Measurements from ENCODE around the gene ZNF358.

ZNF358 gene

GRCh38 chr19:7478843-7479227 is 37.1 kb upstream of the ZNF358 start:
- no peak for DNase-seq (ENCODE audit: low read depth)
- TF ChIP-seq, protein P1, sequence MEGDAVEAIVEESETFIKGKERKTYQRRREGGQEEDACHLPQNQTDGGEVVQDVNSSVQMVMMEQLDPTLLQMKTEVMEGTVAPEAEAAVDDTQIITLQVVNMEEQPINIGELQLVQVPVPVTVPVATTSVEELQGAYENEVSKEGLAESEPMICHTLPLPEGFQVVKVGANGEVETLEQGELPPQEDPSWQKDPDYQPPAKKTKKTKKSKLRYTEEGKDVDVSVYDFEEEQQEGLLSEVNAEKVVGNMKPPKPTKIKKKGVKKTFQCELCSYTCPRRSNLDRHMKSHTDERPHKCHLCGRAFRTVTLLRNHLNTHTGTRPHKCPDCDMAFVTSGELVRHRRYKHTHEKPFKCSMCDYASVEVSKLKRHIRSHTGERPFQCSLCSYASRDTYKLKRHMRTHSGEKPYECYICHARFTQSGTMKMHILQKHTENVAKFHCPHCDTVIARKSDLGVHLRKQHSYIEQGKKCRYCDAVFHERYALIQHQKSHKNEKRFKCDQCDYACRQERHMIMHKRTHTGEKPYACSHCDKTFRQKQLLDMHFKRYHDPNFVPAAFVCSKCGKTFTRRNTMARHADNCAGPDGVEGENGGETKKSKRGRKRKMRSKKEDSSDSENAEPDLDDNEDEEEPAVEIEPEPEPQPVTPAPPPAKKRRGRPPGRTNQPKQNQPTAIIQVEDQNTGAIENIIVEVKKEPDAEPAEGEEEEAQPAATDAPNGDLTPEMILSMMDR (IDR thresholded peaks at IDR 0.05; ENCODE audit: control insufficient read depth, insufficient read depth, low read depth, low read length, missing control alignments) = no peak

DNA sequence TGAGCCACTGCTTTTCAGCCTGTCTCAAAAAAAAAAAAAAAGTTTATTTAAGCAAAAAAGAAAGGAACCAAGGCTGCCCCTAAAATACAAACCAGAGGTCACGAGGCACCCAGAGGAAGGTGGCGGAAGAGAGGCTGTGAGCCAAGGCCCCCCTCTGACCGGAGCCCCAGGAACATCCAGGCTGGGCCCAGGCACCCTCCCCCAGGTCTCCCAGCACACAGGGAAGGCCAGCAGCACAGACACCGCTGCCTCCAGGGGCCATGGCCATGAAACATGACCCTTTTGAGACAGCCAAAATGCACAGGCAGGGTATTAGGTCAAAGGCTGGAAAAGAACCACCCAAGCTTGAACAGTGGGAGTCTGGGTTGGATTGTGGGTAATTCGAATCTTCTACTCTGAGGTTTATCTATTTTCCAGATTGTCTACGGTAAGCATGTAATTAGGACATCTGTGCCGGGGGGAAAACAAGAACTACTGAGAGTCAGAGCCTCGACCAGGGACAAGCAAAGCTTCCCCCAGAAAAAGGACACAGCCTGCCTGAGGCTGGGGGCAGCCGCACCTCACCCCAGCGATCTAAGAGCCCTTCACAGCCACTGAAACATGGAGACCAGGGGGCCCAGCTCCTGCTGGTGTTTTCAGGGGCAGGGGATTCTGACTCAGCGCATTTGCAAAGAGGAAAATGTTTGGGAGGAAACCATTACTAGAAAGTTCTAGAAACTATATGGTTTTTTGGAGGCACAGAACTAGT is 35.5 kb upstream of the ZNF358 start:
- no peak for DNase-seq (ENCODE audit: low read depth)
- TF ChIP-seq, protein P1 (IDR thresholded peaks at IDR 0.05; ENCODE audit: control insufficient read depth, insufficient read depth, low read depth, low read length, missing control alignments) = no peak
- no peak overlapping the region for H3K4me3 ChIP-seq (ENCODE audit: control insufficient read depth, low read depth, low read length)

More at GRCh38 chr19:7478843-7479227, 37.1 kb upstream of the ZNF358 start:
- H3K4me3 ChIP-seq (ENCODE audit: control insufficient read depth, low read depth, low read length) = no peak overlapping the region

GRCh38 chr19:7480970-7481255 is 35.0 kb upstream of the ZNF358 start:
- no peak for DNase-seq (ENCODE audit: low read depth)
- no peak overlapping the region for H3K4me3 ChIP-seq (ENCODE audit: control insufficient read depth, low read depth, low read length)
- TF ChIP-seq, protein P1 (IDR thresholded peaks at IDR 0.05; ENCODE audit: control insufficient read depth, insufficient read depth, low read depth, low read length, missing control alignments) = no peak

DNA sequence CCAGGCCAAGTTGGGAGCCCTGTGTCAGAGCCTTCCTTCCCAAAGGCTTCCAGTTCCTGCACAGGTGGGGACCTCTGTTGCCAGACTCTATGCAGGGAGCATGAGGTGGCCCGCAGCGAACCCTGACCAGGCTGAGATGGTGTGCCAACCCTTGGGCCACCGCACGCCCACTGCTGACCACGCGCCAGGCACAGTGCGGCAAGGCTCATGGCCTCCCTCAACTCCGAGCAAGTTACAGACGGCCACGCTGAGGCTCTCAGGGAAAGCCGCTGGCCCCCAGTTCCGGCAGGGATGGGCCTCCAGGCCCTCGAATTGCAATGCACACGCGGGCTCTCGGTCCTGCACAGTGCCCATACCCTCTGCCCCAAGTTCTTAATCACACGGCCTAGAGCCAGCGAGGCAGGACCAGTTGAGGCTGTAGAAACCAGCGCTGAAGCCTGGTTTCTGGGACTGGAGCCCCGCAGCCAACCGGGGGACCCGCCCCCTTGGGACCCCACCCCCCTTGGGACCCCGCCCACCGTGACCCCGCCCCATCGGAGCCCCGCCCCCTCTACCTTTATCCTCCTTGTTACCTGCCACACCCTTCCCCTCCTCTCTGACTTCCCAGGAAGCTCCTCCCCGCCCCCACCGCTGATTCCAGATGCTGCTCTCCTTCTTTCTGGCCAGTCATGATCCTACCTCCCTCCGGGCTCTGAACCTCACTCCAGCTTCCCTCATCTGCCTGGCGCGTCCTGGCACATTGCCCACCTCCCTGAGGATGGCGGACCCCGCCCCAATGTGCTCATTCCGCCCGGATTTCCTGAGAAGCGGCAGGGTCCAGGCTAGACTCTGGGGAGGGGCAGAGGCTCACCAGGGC is 33.1 kb upstream of the ZNF358 start:
- DNase-seq (ENCODE audit: low read depth) = no peak
- no peak overlapping the region for H3K4me3 ChIP-seq (ENCODE audit: control insufficient read depth, low read depth, low read length)
- TF ChIP-seq, protein P1 (IDR thresholded peaks at IDR 0.05; ENCODE audit: control insufficient read depth, insufficient read depth, low read depth, low read length, missing control alignments) = no peak

DNA sequence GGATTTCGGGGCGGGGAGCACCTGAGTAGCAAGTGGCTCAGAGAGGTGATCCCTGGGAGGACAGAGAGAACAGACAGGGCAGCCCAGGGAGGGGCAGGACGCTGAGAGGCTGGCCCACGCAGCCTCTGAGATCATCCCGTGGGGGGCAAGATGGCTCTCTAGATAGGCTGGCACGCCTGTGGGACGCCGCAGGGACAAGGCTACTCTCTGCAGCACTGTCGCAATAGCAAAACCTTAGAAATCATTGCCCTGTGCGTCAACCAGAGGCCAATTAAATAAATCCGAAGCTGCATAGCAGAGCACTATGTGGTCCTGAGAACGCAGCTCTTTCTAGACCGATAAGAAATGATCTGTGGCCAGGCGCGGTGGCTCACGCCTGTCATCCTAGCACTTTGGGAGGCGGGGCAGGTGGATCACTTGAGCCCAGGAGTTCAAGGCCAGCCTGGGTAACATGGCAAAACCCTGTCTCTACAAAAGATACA is 32.1 kb upstream of the ZNF358 start:
- no peak for DNase-seq (ENCODE audit: low read depth)
- TF ChIP-seq, protein P1 (IDR thresholded peaks at IDR 0.05; ENCODE audit: control insufficient read depth, insufficient read depth, low read depth, low read length, missing control alignments) = no peak
- H3K4me3 ChIP-seq (ENCODE audit: control insufficient read depth, low read depth, low read length) = no peak overlapping the region

DNA sequence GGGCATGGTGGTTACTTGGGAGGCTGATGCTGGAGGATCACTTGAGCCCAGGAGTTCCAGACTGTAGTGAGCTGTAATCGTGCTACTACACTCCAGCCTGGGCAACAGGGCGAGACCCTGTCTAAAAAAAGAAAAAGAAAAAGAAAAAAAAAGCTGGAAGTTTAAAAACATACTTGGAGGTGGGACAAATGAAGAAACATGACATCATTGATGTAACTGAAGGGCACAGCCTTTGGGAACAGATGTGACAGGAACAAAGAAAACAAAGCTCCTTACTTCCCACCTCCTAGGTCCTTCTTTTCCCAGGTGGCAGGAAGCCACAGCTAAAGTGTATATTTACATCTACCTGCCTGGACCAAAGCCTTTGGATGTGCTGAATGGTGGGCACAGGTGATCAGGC is 29.0 kb upstream of the ZNF358 start:
- no peak overlapping the region for H3K4me3 ChIP-seq (ENCODE audit: control insufficient read depth, low read depth, low read length)
- no peak for DNase-seq (ENCODE audit: low read depth)
- TF ChIP-seq, protein P1 (IDR thresholded peaks at IDR 0.05; ENCODE audit: control insufficient read depth, insufficient read depth, low read depth, low read length, missing control alignments) = no peak

All from AG09309 (cell line).